Measurements from ENCODE around the gene SELP.

Gene SELP

GRCh38 chr1:169574336-169574735 lies 55.6 kb downstream of the SELP start:
- TF ChIP-seq USF1 (IDR thresholded peaks at IDR 0.05) (no peak), YY1 (IDR thresholded peaks at IDR 0.05; ENCODE audit: low read depth) (no peak), CEBPB (IDR thresholded peaks at IDR 0.05) (no peak), ZBTB7A (IDR thresholded peaks at IDR 0.05; ENCODE audit: low read depth) (no peak), TEAD4 (IDR thresholded peaks at IDR 0.05) (no peak), MAX (IDR thresholded peaks at IDR 0.05) (no peak), EGR1 (IDR thresholded peaks at IDR 0.05) (no peak), CREB1 (IDR thresholded peaks at IDR 0.05; ENCODE audit: low read depth) (no peak)

GRCh38 chr1:169572187-169572586 lies 57.7 kb downstream of the SELP start:
- TF ChIP-seq FOXM1 (IDR thresholded peaks at IDR 0.05; ENCODE audit: borderline replicate concordance, low read depth) (no peak), EGR1 (IDR thresholded peaks at IDR 0.05) (no peak), NFIC (IDR thresholded peaks at IDR 0.05) (no peak), MAX (IDR thresholded peaks at IDR 0.05) (no peak), USF1 (IDR thresholded peaks at IDR 0.05) (no peak)

GRCh38 chr1:169571450-169571849 lies 58.5 kb downstream of the SELP start:
- TF ChIP-seq FOXM1 (IDR thresholded peaks at IDR 0.05; ENCODE audit: borderline replicate concordance, low read depth) (no peak), USF1 (IDR thresholded peaks at IDR 0.05) (no peak), TCF12 (IDR thresholded peaks at IDR 0.05; ENCODE audit: low read depth) (no peak)

- TF ChIP-seq CEBPB (IDR thresholded peaks at IDR 0.05): no peak
- TF ChIP-seq ZBTB7A (IDR thresholded peaks at IDR 0.05; ENCODE audit: low read depth): no peak
- TF ChIP-seq RAD21 (IDR thresholded peaks at IDR 0.05; ENCODE audit: low read depth): no peak
- no peak for TF ChIP-seq USF1 (IDR thresholded peaks at IDR 0.05)
- TF ChIP-seq FOXM1 (IDR thresholded peaks at IDR 0.05; ENCODE audit: borderline replicate concordance, low read depth): no peak
- no peak for TF ChIP-seq YY1 (IDR thresholded peaks at IDR 0.05; ENCODE audit: low read depth)
These were observed 59.8 kb downstream of the SELP start for GRCh38 chr1:169570172-169570574.

GRCh38 chr1:169568497-169568896 lies 61.4 kb downstream of the SELP start:
- TF ChIP-seq REST (IDR thresholded peaks at IDR 0.05; ENCODE audit: low read depth) (no peak), CREB1 (IDR thresholded peaks at IDR 0.05; ENCODE audit: low read depth) (no peak), EP300 (IDR thresholded peaks at IDR 0.05; ENCODE audit: borderline replicate concordance) (no peak)

- TF ChIP-seq USF1 (IDR thresholded peaks at IDR 0.05) (no peak), CREB1 (IDR thresholded peaks at IDR 0.05; ENCODE audit: low read depth) (no peak), TEAD4 (IDR thresholded peaks at IDR 0.05) (no peak), FOXM1 (IDR thresholded peaks at IDR 0.05; ENCODE audit: borderline replicate concordance, low read depth) (no peak), ZBTB7A (IDR thresholded peaks at IDR 0.05; ENCODE audit: low read depth) (no peak), EGR1 (IDR thresholded peaks at IDR 0.05) (no peak), TAF1 (IDR thresholded peaks at IDR 0.05; ENCODE audit: low read depth) (no peak), EP300 (IDR thresholded peaks at IDR 0.05; ENCODE audit: borderline replicate concordance) (no peak), CEBPB (IDR thresholded peaks at IDR 0.05) (no peak), MAX (IDR thresholded peaks at IDR 0.05) (no peak)
These were observed 64.3 kb downstream of the SELP start for GRCh38 chr1:169565335-169566271.

GRCh38 chr1:169563650-169564049 lies 66.3 kb downstream of the SELP start:
- TF ChIP-seq EP300 (IDR thresholded peaks at IDR 0.05; ENCODE audit: borderline replicate concordance) (no peak), TAF1 (IDR thresholded peaks at IDR 0.05; ENCODE audit: low read depth) (no peak), YY1 (IDR thresholded peaks at IDR 0.05; ENCODE audit: low read depth) (no peak), EGR1 (IDR thresholded peaks at IDR 0.05) (no peak), FOXM1 (IDR thresholded peaks at IDR 0.05; ENCODE audit: borderline replicate concordance, low read depth) (no peak), USF1 (IDR thresholded peaks at IDR 0.05) (no peak), TCF12 (IDR thresholded peaks at IDR 0.05; ENCODE audit: low read depth) (no peak), CEBPB (IDR thresholded peaks at IDR 0.05) (no peak), RAD21 (IDR thresholded peaks at IDR 0.05; ENCODE audit: low read depth) (no peak), REST (IDR thresholded peaks at IDR 0.05; ENCODE audit: low read depth) (no peak), TEAD4 (IDR thresholded peaks at IDR 0.05) (no peak), CREB1 (IDR thresholded peaks at IDR 0.05; ENCODE audit: low read depth) (no peak), NFIC (IDR thresholded peaks at IDR 0.05) (no peak), MAX (IDR thresholded peaks at IDR 0.05) (no peak), ZBTB7A (IDR thresholded peaks at IDR 0.05; ENCODE audit: low read depth) (no peak)

Measured in Ishikawa (cell line).